ENCODE measurements around the gene QDPR.

GRCh38 chr4:17489123-17489522 lies 22.8 kb downstream of the QDPR start:
- TF ChIP-seq CTCF (IDR thresholded peaks at IDR 0.05 in 2 of 3, conservative IDR thresholded peaks at IDR 0.05 in 1 of 3; ENCODE audit: insufficient read depth in 2 of 3, low read depth in 1 of 3, low read length in 3 of 3): no peak
- TF ChIP-seq, protein P1, sequence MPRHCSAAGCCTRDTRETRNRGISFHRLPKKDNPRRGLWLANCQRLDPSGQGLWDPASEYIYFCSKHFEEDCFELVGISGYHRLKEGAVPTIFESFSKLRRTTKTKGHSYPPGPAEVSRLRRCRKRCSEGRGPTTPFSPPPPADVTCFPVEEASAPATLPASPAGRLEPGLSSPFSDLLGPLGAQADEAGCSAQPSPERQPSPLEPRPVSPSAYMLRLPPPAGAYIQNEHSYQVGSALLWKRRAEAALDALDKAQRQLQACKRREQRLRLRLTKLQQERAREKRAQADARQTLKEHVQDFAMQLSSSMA (CRISPR knock-in tag; IDR thresholded peaks at IDR 0.05): no peak

Data from K562 (cell line).